ENCODE measurements around the gene FAM3D.

Gene FAM3D

GRCh38 chr3:58623961-58624360 is 42.6 kb downstream of the FAM3D start:
- TF ChIP-seq CTCF (IDR thresholded peaks at IDR 0.05; ENCODE audit: low read depth, low read length), result no peak
- DNase-seq, result no peak
- H3K36me3 ChIP-seq, result no peaks in the 10 kb centered on the region

GRCh38 chr3:58623478-58623877 is 43.1 kb downstream of the FAM3D start:
- Histone ChIP-seq H3K36me3 (no peaks in the 10 kb centered on the region), H3K4me1 (no peaks in the 10 kb centered on the region), H3K27me3 (no peaks in the 10 kb centered on the region), H3K4me3 (ENCODE audit: low read depth, low read length) (no peak overlapping the region), H3K9me3 (no peaks in the 10 kb centered on the region)
- TF ChIP-seq CTCF (IDR thresholded peaks at IDR 0.05; ENCODE audit: low read depth, low read length), result no peak
- DNase-seq, result no peak

More at GRCh38 chr3:58623961-58624360, 42.6 kb downstream of the FAM3D start:
- Histone ChIP-seq H3K27me3 (no peaks in the 10 kb centered on the region), H3K4me3 (ENCODE audit: low read depth, low read length) (no peak overlapping the region), H3K9me3 (no peaks in the 10 kb centered on the region), H3K4me1 (no peaks in the 10 kb centered on the region)

- Histone ChIP-seq H3K4me3 (ENCODE audit: low read depth, low read length) (no peak overlapping the region), H3K9me3 (no peaks in the 10 kb centered on the region), H3K27me3 (no peaks in the 10 kb centered on the region), H3K4me1 (no peaks in the 10 kb centered on the region), H3K36me3 (no peaks in the 10 kb centered on the region)
- DNase-seq, result no peak
- TF ChIP-seq CTCF (IDR thresholded peaks at IDR 0.05; ENCODE audit: low read depth, low read length), result no peak
Observed at GRCh38 chr3:58622892-58623291, 43.7 kb downstream of the FAM3D start.

GRCh38 chr3:58622436-58622835 is 44.1 kb downstream of the FAM3D start:
- no peaks in the 10 kb centered on the region for H3K36me3 ChIP-seq
- no peak overlapping the region for H3K4me3 ChIP-seq (ENCODE audit: low read depth, low read length)
- DNase-seq, result no peak
- H3K27me3 ChIP-seq, result no peaks in the 10 kb centered on the region
- no peaks in the 10 kb centered on the region for H3K9me3 ChIP-seq
- TF ChIP-seq CTCF (IDR thresholded peaks at IDR 0.05; ENCODE audit: low read depth, low read length), result no peak
- no peaks in the 10 kb centered on the region for H3K4me1 ChIP-seq

- Histone ChIP-seq H3K9me3 (no peaks in the 10 kb centered on the region), H3K36me3 (no peaks in the 10 kb centered on the region), H3K27me3 (no peaks in the 10 kb centered on the region), H3K4me1 (no peaks in the 10 kb centered on the region), H3K4me3 (ENCODE audit: low read depth, low read length) (no peak overlapping the region)
- no peak for DNase-seq
- no peak for TF ChIP-seq CTCF (IDR thresholded peaks at IDR 0.05; ENCODE audit: low read depth, low read length)
Observed at GRCh38 chr3:58621086-58621830, 45.3 kb downstream of the FAM3D start.

- Histone ChIP-seq H3K9me3 (no peaks in the 10 kb centered on the region), H3K27me3 (no peaks in the 10 kb centered on the region), H3K4me1 (no peaks in the 10 kb centered on the region), H3K36me3 (no peaks in the 10 kb centered on the region), H3K4me3 (ENCODE audit: low read depth, low read length) (no peak overlapping the region)
- DNase-seq, result no peak
- TF ChIP-seq CTCF (IDR thresholded peaks at IDR 0.05; ENCODE audit: low read depth, low read length), result no peak
Observed at GRCh38 chr3:58620421-58620820, 46.2 kb downstream of the FAM3D start.
